Vagina (tissue), 2 donors: ENCODE results near the gene POU2F3.
A peak's percentile ranks its signal among the peaks of the same experiment; 100 is the strongest.

Experiments used
- CTCF ChIP-seq, 3 experiments: fragments of 450-650 bp in 2 of 3; fragments of 200-600 bp in 1 of 3; sonication (generic) in 1 of 3; IDR thresholded peaks; one replicate each; pipeline ENCODE4 v1.5.1; 2017 to 2019; ENCODE audit warnings: antibody characterized with exemption in 3 of 3, mild to moderate bottlenecking in 2 of 3, moderate library complexity in 2 of 3
- POLR2AphosphoS5 ChIP-seq, 2 donors: sonication (generic); formaldehyde crosslinking; IDR thresholded peaks; one replicate each; pipeline ENCODE4 v1.9.0; 2017; ENCODE audit warnings: antibody characterized with exemption in 2 of 2, mild to moderate bottlenecking in 2 of 2, low read depth in 1 of 2; ENCODE audit not compliant: insufficient read depth in 1 of 2

- TF ChIP-seq CTCF (IDR thresholded peaks at IDR 0.05) (no peak), POLR2AphosphoS5 (IDR thresholded peaks at IDR 0.05; ENCODE audit: insufficient read depth in 1 of 2, low read depth in 1 of 2) (peak in 1 of 2 donors; percentile 68)
Measured at GRCh38 chr11:120338107-120338933, 98.4 kb downstream of the POU2F3 start.
